ENCODE results near the gene BABAM1.

DNA sequence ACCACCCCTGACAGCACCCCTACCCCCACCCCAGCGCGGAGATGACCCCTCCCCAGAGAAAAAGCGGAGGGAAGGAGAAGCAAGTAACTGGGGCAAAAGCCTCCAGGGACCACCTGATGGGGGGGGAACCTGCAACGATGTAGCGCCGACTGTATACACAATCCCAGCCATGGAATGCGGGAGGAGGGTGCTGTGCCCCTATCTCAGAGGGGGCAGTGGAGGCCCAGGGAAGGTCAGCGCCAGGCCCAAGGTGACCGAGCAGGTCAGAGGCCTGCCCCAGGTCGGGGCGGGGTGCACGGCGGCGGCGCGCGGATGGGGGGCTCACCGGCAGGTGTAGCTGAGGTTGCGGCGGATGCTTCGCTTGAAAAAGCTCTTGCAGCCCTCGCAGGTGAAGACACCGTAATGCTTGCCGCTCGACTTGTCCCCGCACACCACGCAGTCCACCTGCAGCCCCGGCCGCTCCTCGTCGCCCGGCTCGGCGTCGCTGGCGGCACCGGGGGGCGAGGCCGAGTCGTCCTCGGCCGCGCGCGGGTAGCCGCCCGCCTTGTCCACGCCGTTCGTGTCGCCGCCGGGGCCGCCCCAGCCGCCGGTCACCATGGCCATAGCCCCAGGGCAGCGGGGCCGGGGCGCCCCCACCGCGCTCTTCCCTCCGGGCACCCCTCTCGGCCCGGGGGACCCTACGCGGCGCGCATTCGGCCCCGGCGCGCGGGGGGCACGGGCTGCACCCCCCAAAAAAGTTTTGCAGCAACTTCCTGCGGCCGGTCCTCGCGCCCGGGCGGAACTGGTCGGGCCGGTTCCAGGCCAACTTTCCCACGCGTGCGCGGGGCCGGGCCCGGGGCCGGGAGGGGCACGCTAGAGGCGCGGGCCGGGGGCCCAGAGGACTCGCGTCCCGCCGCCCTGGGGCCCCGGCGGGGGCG, 22.4 kb upstream of the BABAM1 start:
- TF ChIP-seq EZH2 (IDR thresholded peaks at IDR 0.05; ENCODE audit: insufficient read depth, poor library complexity, severe bottlenecking) (no peak), EZH2phosphoT487 (IDR thresholded peaks at IDR 0.05; ENCODE audit: insufficient read depth, low read depth) (no peak)
